HepG2 (cell line): ENCODE data around the gene HEY2. TPM values are rescaled to one million over a fixed set of nuclear protein-coding genes. Genes with fewer than 3 reads are reported as not detected.
A peak's percentile ranks its signal among the peaks of the same experiment; 100 is the strongest.

Experiments
- BRF2 ChIP-seq: sonication (generic); formaldehyde crosslinking; IDR thresholded peaks from 2 replicates; pipeline ENCODE4 v1.8.1; 2022; ENCODE audit warnings: mild to moderate bottlenecking, missing genetic modification reagents
- GMEB1 ChIP-seq: sonication (generic); formaldehyde crosslinking; IDR thresholded peaks from 2 replicates; pipeline ENCODE4 v1.5.1; 2020; ENCODE audit warnings: missing genetic modification reagents, mild to moderate bottlenecking, borderline replicate concordance
- HIC2 ChIP-seq: sonication (generic); formaldehyde crosslinking; IDR thresholded peaks from 2 replicates; pipeline ENCODE4 v1.9.0; 2022; ENCODE audit warnings: low read depth, missing genetic modification reagents
- NFRKB ChIP-seq: fragments of 450-650 bp; IDR thresholded peaks from 2 replicates; pipeline ENCODE4 v1.6.1; 2017
- PHB2 ChIP-seq: fragments of 450-650 bp; IDR thresholded peaks from 2 replicates; pipeline ENCODE4 v1.6.1; 2018; ENCODE audit not compliant: partially characterized antibody
- ZBTB42 ChIP-seq: sonication (generic); formaldehyde crosslinking; IDR thresholded peaks from 2 replicates; pipeline ENCODE4 v1.5.0; 2020; ENCODE audit warnings: mild to moderate bottlenecking, missing genetic modification reagents
- ZNF772 ChIP-seq: sonication (generic); formaldehyde crosslinking; IDR thresholded peaks from 2 replicates; pipeline ENCODE4 v1.5.0; 2020; ENCODE audit warnings: mild to moderate bottlenecking, missing genetic modification reagents
- polyA plus RNA-seq, 8 experiments: library from polyadenylated mRNA; depleted of rRNA in 3 of 8; stranded (reverse) in 7 of 8; unstranded in 1 of 8; fragments of >200 nt; fragmentation: Illumina TruSeq in 4 of 8; extraction: Trizol in 4 of 8; gene quantifications; 2 replicates each; pipeline versions ENCODE4 v1.2.1 to v1.2.3, GENCODE V29; 2011 to 2016; ENCODE audit warnings: low read depth in 4 of 8, missing spikeins in 1 of 8, mixed read lengths in 1 of 8; ENCODE audit not compliant: insufficient read depth in 1 of 8
- total RNA-seq, 5 experiments: library from RNA; depleted of rRNA; stranded (reverse); fragments of >200 nt; fragmentation: Illumina TruSeq; extraction: Trizol; gene quantifications; 2 replicates each; pipeline ENCODE4 v1.2.3, GENCODE V29; 2016; ENCODE audit warnings: low read depth in 1 of 5
- TF ChIP-seq, protein P1 (sequence below): sonication (generic); formaldehyde crosslinking; IDR thresholded peaks from 2 replicates; pipeline ENCODE4 v1.8.1; 2022; ENCODE audit warnings: low read depth, mild to moderate bottlenecking, missing genetic modification reagents
- TF ChIP-seq, protein P2 (sequence below): sonication (generic); formaldehyde crosslinking; IDR thresholded peaks from 2 replicates; pipeline ENCODE4 v1.4.0; 2020; ENCODE audit warnings: missing genetic modification reagents
- TF ChIP-seq, protein P3 (sequence below), 2 experiments: fragments of 450-650 bp in 1 of 2; sonication (generic) in 1 of 2; formaldehyde crosslinking in 1 of 2; IDR thresholded peaks; 2 replicates each; pipeline versions ENCODE4 v1.6.1 to v1.8.0; 2016 to 2022; ENCODE audit warnings: antibody characterized with exemption in 1 of 2, mild to moderate bottlenecking in 1 of 2, missing genetic modification reagents in 1 of 2

The HEY2 gene
- total and polyA plus RNA-seq, 2 of the 13 experiments (the other 11 are each of a cell fraction or from before 2014, with no cell fraction given), result 0.04 TPM

DNA sequence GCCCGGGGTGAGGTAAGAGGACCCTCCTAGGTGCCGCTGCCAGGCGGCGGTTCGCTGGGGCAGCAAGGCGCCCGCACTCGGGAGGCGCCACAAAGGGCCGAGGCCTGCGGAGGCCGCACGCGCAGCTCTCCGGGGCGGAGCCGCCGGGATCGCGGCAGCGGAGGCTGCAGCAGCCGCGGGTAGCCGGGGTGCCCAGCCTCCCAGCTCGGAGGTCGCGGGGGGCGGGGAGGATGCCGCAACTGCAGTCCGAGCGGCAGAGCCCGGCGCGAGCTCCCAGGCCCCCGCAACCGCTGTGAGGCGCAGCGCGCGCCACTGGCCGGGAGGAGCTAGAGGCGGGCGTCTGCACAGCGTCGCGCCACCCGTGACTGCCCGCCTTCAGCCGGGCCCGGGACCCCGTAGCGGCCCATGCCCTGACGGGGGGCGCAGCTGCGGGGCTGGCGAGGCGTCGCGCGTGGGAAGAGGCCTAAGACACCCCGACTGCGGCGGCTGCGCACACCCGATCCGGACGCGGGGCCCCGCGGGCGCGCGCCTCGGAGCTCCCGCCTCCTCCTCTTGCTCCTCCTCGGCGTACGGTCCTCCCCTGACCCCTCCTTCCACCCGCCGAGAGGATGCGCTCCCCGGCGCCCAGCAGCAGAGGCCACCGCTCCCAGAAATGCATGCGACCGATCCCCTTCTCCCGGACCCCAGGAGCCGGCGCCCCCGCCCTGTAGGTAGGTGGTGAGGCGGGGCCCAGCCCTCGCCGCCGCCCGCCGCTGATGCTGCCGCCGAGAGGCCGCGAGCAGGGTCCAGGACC lies 41.1 kb downstream of the HEY2 start, which contains the start of gene NCOA7 (continued):
- TF ChIP-seq HIC2, result no peak
- TF ChIP-seq ZBTB42 (CRISPR knock-in tag), result no peak
- TF ChIP-seq, protein P1, sequence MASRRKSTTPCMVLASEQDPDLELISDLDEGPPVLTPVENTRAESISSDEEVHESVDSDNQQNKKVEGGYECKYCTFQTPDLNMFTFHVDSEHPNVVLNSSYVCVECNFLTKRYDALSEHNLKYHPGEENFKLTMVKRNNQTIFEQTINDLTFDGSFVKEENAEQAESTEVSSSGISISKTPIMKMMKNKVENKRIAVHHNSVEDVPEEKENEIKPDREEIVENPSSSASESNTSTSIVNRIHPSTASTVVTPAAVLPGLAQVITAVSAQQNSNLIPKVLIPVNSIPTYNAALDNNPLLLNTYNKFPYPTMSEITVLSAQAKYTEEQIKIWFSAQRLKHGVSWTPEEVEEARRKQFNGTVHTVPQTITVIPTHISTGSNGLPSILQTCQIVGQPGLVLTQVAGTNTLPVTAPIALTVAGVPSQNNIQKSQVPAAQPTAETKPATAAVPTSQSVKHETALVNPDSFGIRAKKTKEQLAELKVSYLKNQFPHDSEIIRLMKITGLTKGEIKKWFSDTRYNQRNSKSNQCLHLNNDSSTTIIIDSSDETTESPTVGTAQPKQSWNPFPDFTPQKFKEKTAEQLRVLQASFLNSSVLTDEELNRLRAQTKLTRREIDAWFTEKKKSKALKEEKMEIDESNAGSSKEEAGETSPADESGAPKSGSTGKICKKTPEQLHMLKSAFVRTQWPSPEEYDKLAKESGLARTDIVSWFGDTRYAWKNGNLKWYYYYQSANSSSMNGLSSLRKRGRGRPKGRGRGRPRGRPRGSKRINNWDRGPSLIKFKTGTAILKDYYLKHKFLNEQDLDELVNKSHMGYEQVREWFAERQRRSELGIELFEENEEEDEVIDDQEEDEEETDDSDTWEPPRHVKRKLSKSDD (CRISPR knock-in tag), result peak; percentile 60; the same call in 1 of the 2 replicates
- TF ChIP-seq, protein P2, sequence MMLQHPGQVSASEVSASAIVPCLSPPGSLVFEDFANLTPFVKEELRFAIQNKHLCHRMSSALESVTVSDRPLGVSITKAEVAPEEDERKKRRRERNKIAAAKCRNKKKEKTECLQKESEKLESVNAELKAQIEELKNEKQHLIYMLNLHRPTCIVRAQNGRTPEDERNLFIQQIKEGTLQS, result peak; percentile 41; the same call in 1 of the 2 replicates
- TF ChIP-seq PHB2, result no peak
- TF ChIP-seq, protein P3, sequence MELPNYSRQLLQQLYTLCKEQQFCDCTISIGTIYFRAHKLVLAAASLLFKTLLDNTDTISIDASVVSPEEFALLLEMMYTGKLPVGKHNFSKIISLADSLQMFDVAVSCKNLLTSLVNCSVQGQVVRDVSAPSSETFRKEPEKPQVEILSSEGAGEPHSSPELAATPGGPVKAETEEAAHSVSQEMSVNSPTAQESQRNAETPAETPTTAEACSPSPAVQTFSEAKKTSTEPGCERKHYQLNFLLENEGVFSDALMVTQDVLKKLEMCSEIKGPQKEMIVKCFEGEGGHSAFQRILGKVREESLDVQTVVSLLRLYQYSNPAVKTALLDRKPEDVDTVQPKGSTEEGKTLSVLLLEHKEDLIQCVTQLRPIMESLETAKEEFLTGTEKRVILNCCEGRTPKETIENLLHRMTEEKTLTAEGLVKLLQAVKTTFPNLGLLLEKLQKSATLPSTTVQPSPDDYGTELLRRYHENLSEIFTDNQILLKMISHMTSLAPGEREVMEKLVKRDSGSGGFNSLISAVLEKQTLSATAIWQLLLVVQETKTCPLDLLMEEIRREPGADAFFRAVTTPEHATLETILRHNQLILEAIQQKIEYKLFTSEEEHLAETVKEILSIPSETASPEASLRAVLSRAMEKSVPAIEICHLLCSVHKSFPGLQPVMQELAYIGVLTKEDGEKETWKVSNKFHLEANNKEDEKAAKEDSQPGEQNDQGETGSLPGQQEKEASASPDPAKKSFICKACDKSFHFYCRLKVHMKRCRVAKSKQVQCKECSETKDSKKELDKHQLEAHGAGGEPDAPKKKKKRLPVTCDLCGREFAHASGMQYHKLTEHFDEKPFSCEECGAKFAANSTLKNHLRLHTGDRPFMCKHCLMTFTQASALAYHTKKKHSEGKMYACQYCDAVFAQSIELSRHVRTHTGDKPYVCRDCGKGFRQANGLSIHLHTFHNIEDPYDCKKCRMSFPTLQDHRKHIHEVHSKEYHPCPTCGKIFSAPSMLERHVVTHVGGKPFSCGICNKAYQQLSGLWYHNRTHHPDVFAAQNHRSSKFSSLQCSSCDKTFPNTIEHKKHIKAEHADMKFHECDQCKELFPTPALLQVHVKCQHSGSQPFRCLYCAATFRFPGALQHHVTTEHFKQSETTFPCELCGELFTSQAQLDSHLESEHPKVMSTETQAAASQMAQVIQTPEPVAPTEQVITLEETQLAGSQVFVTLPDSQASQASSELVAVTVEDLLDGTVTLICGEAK (IDR thresholded peaks at IDR 0.05), result no peak
- TF ChIP-seq, protein P3 (CRISPR knock-in tag; IDR thresholded peaks at IDR 0.05), result peak; percentile 44
- peak; percentile 90; the same call in 1 of the 2 replicates for TF ChIP-seq ZNF772
- peak; percentile 75 for TF ChIP-seq BRF2 (CRISPR knock-in tag)
- TF ChIP-seq NFRKB, result no peak
- 0 out of 2 replicates have a peak, but pooled peaks have one; percentile 20 for TF ChIP-seq GMEB1 (CRISPR knock-in tag)
